Vagina (tissue), 2 donors: ENCODE results near the gene COL23A1. TPM values are rescaled to one million over a fixed set of nuclear protein-coding genes. Genes with fewer than 3 reads are reported as not detected.

Experiments used
- DNase-seq, 2 donors: peaks; one replicate each; pipeline ENCODE4 v3.0.0-alpha.2; 2017; ENCODE audit errors: extremely low spot score in 2 of 2
- H3K27ac ChIP-seq: fragments of 200-600 bp; sonication (generic); one replicate; pipeline ENCODE4 v1.5.1; 2019
- H3K27me3 ChIP-seq: fragments of 200-600 bp; sonication (generic); one replicate; pipeline ENCODE4 v1.5.1; 2019
- H3K36me3 ChIP-seq, 2 donors: fragments of 200-600 bp; sonication (generic); one replicate each; pipeline ENCODE4 v1.5.1; 2017 to 2019
- H3K4me1 ChIP-seq: fragments of 200-600 bp; sonication (generic); one replicate; pipeline ENCODE4 v1.5.1; 2019
- H3K4me3 ChIP-seq, 2 donors: fragments of 200-600 bp; sonication (generic); 1 replicate in 1 of 2; 2 replicates in 1 of 2; pipeline ENCODE4 v1.5.1; 2016 to 2019
- H3K9me3 ChIP-seq: fragments of 200-600 bp; sonication (generic); one replicate; pipeline ENCODE4 v1.5.1; 2019
- CTCF ChIP-seq, 3 experiments: fragments of 450-650 bp in 2 of 3; fragments of 200-600 bp in 1 of 3; sonication (generic) in 1 of 3; IDR thresholded peaks; one replicate each; pipeline ENCODE4 v1.5.1; 2017 to 2019; ENCODE audit warnings: antibody characterized with exemption in 3 of 3, mild to moderate bottlenecking in 2 of 3, moderate library complexity in 2 of 3
- POLR2A ChIP-seq, 2 donors: fragments of 450-650 bp; IDR thresholded peaks; one replicate each; pipeline ENCODE4 v1.6.1; 2017; ENCODE audit warnings: antibody characterized with exemption in 2 of 2, mild to moderate bottlenecking in 2 of 2, moderate library complexity in 2 of 2
- POLR2AphosphoS5 ChIP-seq, 2 donors: sonication (generic); formaldehyde crosslinking; IDR thresholded peaks; one replicate each; pipeline ENCODE4 v1.9.0; 2017; ENCODE audit warnings: antibody characterized with exemption in 2 of 2, mild to moderate bottlenecking in 2 of 2, low read depth in 1 of 2; ENCODE audit not compliant: insufficient read depth in 1 of 2
- intact Hi-C: fragments of 100-400 bp; cut with DNase I; formaldehyde crosslinking; loops from one replicate; pipeline ENCODE4 v1.15.1; 2023
- total RNA-seq: library from RNA; depleted of rRNA; stranded (reverse); fragments of >200 nt; gene quantifications from one replicate; pipeline ENCODE4 v1.2.3, GENCODE V29; 2016

Gene COL23A1
- total RNA-seq, 1 donor from 2014 or later: 3.7 TPM

GRCh38 chr5:178238313-178238635, 351.9 kb downstream of the COL23A1 start:
- DNase-seq: no peak
- intact Hi-C loops: no loop called here
- Histone ChIP-seq H3K36me3 (no peaks in the 10 kb centered on the region), H3K27me3 (no peaks in the 10 kb centered on the region), H3K4me1 (peaks cover 34% of the 10 kb centered on the region), H3K9me3 (no peaks in the 10 kb centered on the region), H3K27ac (no peak overlapping the region), H3K4me3 (no peak overlapping the region)
- TF ChIP-seq POLR2AphosphoS5 (IDR thresholded peaks at IDR 0.05; ENCODE audit: insufficient read depth in 1 of 2, low read depth in 1 of 2): no peak

- no peaks in the 10 kb centered on the region for H3K27me3 ChIP-seq
- no peak overlapping the region for H3K27ac ChIP-seq
- H3K36me3 ChIP-seq: no peaks in the 10 kb centered on the region
- H3K9me3 ChIP-seq: no peaks in the 10 kb centered on the region
- intact Hi-C loops: no loop called here
- no peak overlapping the region for H3K4me3 ChIP-seq
- peaks cover 40% of the 10 kb centered on the region for H3K4me1 ChIP-seq
- TF ChIP-seq POLR2A (IDR thresholded peaks at IDR 0.05): no peak
- TF ChIP-seq CTCF (IDR thresholded peaks at IDR 0.05): no peak
- no peak for TF ChIP-seq POLR2AphosphoS5 (IDR thresholded peaks at IDR 0.05; ENCODE audit: insufficient read depth in 1 of 2, low read depth in 1 of 2)
- DNase-seq: no peak
These were observed 352.5 kb downstream of the COL23A1 start for GRCh38 chr5:178237431-178238312.

GRCh38 chr5:178236679-178237078, 353.5 kb downstream of the COL23A1 start:
- H3K36me3 ChIP-seq: no peaks in the 10 kb centered on the region
- H3K4me3 ChIP-seq: no peak overlapping the region
- H3K27ac ChIP-seq: no peak overlapping the region
- no peak for TF ChIP-seq POLR2AphosphoS5 (IDR thresholded peaks at IDR 0.05; ENCODE audit: insufficient read depth in 1 of 2, low read depth in 1 of 2)
- no peak for TF ChIP-seq POLR2A (IDR thresholded peaks at IDR 0.05)
- no peak for TF ChIP-seq CTCF (IDR thresholded peaks at IDR 0.05)
- H3K27me3 ChIP-seq: no peaks in the 10 kb centered on the region
- intact Hi-C loops: no loop called here
- DNase-seq: no peak
- no peaks in the 10 kb centered on the region for H3K9me3 ChIP-seq
- peaks cover 42% of the 10 kb centered on the region for H3K4me1 ChIP-seq

- Histone ChIP-seq H3K4me3 (no peak overlapping the region), H3K27ac (no peak overlapping the region), H3K27me3 (no peaks in the 10 kb centered on the region), H3K36me3 (no peaks in the 10 kb centered on the region), H3K9me3 (no peaks in the 10 kb centered on the region), H3K4me1 (peaks cover 48% of the 10 kb centered on the region)
- TF ChIP-seq POLR2AphosphoS5 (IDR thresholded peaks at IDR 0.05; ENCODE audit: insufficient read depth in 1 of 2, low read depth in 1 of 2) (no peak), CTCF (IDR thresholded peaks at IDR 0.05) (no peak), POLR2A (IDR thresholded peaks at IDR 0.05) (no peak)
- intact Hi-C loops: no loop called here
- DNase-seq: no peak
These were observed 354.1 kb downstream of the COL23A1 start for GRCh38 chr5:178236126-178236525.

- intact Hi-C loops: no loop called here
- Histone ChIP-seq H3K27me3 (no peaks in the 10 kb centered on the region), H3K4me3 (no peak overlapping the region), H3K36me3 (no peaks in the 10 kb centered on the region), H3K27ac (no peak overlapping the region), H3K9me3 (no peaks in the 10 kb centered on the region), H3K4me1 (peaks cover 53% of the 10 kb centered on the region)
- DNase-seq: no peak
- TF ChIP-seq POLR2AphosphoS5 (IDR thresholded peaks at IDR 0.05; ENCODE audit: insufficient read depth in 1 of 2, low read depth in 1 of 2): no peak
- TF ChIP-seq POLR2A (IDR thresholded peaks at IDR 0.05): no peak
- no peak for TF ChIP-seq CTCF (IDR thresholded peaks at IDR 0.05)
These were observed 354.6 kb downstream of the COL23A1 start for GRCh38 chr5:178235588-178235974.
